ENCODE results near the gene CDV3. TPM values are rescaled to one million over a fixed set of nuclear protein-coding genes. Genes with fewer than 3 reads are reported as not detected.

The CDV3 gene
- total RNA-seq, 2 experiments from 2014 or later = 171 to 296 TPM

DNA sequence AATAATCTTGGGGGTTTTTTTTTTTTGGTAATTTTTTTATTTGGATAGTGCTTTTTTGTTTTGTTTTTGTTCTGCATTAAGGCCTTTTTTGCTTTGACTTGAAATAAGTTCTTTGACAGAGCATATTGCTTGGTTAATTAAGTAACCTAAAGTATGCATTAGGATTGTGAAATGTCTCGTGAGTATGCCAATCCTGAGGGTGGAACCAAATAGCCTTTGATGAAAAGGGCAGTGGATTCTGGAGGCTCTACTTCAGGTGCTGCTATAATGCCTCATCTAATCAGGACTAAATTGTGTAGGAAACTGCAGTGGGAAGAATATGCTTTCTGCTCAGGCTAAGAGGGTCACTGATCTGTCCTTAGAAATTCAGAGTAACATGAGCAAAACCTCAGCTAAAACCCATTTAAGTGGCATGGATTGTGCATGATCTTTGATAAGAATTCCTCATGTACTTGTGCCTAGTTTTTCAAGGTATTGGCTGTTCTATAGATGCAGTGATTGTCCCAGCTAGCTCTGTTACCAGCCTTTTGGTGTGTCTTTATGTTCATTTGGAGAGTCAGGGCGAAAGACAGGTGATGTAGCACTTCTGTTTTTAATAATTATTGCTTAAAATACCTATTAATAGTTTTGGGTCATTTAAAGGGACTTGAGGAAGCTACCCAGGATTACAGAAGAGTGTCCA, 15.4 kb downstream of the CDV3 start:
- H3K4me3 ChIP-seq (ENCODE audit: low read depth, low read length, poor library complexity, severe bottlenecking) = no peak overlapping the region
- no peaks in the 10 kb centered on the region for H3K9me2 ChIP-seq (ENCODE audit: insufficient read depth, low read length)
- TSS peak; percentile 74 for BruUV-seq (replicated peaks)
- no peak overlapping the region for H3K4me2 ChIP-seq (ENCODE audit: low read length)
- CTCF ChIA-PET (ENCODE audit: unreplicated experiment) = interaction anchor here (0.9 kb wide), 1 partner anchor 14 kb away, joined by 3 read pairs; no protein-coding TSS in a partner anchor
- POLR2A ChIA-PET = no interaction called here
- H3K79me2 ChIP-seq (ENCODE audit: insufficient read depth, low read depth, low read length) = peaks cover 51% of the 10 kb centered on the region; the same call in 1 of the 2 replicates
- intact Hi-C loops (cut with micrococcal nuclease; ENCODE audit: unreplicated experiment) = no loop called here
- no peak overlapping the region for H3K27ac ChIP-seq (ENCODE audit: low read depth, low read length, poor library complexity, severe bottlenecking)
- TF ChIP-seq EZH2phosphoT487 (IDR thresholded peaks at IDR 0.05; ENCODE audit: borderline replicate concordance, low read depth, low read length) = no peak
- peaks cover 29% of the 10 kb centered on the region; the same call in 1 of the 2 replicates for H4K20me1 ChIP-seq (ENCODE audit: insufficient read depth, low read length)
- H2AFZ ChIP-seq (ENCODE audit: low read length) = no peak overlapping the region
- H3K9me3 ChIP-seq (ENCODE audit: low read length) = no peaks in the 10 kb centered on the region
- H3K36me3 ChIP-seq (ENCODE audit: insufficient read depth, low read length) = peaks cover 71% of the 10 kb centered on the region
- no peak for DNase-seq (ENCODE audit: low spot score)
- H3K4me1 ChIP-seq (ENCODE audit: insufficient read depth, low read length, poor library complexity, severe bottlenecking) = no peaks in the 10 kb centered on the region

DNA sequence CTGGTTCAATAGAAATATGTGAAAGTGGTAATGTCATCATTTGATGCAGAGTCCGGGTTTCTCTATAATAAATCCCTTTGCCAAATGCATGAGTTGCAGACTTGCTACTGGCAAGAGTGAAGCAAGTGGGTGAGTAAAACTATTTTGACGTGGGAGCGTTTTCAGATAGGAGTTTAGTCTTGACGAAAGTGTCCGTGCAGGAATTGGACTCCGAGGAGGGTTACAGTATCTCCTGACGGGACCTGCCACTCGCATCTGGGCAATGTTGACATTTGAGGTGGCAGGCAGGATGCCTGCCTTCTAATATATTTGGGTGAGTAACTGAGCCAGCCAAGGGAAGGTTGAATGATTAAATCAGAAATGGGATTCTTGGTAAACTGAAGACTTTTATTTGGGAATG, 16.0 kb downstream of the CDV3 start:
- DNase-seq (ENCODE audit: low spot score) = no peak
- H3K27ac ChIP-seq (ENCODE audit: low read depth, low read length, poor library complexity, severe bottlenecking) = no peak overlapping the region
- no peak overlapping the region for H2AFZ ChIP-seq (ENCODE audit: low read length)
- H3K79me2 ChIP-seq (ENCODE audit: insufficient read depth, low read depth, low read length) = peaks cover 45% of the 10 kb centered on the region; the same call in 1 of the 2 replicates
- H4K20me1 ChIP-seq (ENCODE audit: insufficient read depth, low read length) = peaks cover 24% of the 10 kb centered on the region; the same call in 1 of the 2 replicates
- intact Hi-C loops (cut with micrococcal nuclease; ENCODE audit: unreplicated experiment) = no loop called here
- no peaks in the 10 kb centered on the region for H3K9me3 ChIP-seq (ENCODE audit: low read length)
- H3K4me2 ChIP-seq (ENCODE audit: low read length) = no peak overlapping the region
- POLR2A ChIA-PET = no interaction called here
- peaks cover 65% of the 10 kb centered on the region for H3K36me3 ChIP-seq (ENCODE audit: insufficient read depth, low read length)
- CTCF ChIA-PET (ENCODE audit: unreplicated experiment) = no interaction called here
- TF ChIP-seq EZH2phosphoT487 (IDR thresholded peaks at IDR 0.05; ENCODE audit: borderline replicate concordance, low read depth, low read length) = no peak
- TF ChIP-seq, protein P1, sequence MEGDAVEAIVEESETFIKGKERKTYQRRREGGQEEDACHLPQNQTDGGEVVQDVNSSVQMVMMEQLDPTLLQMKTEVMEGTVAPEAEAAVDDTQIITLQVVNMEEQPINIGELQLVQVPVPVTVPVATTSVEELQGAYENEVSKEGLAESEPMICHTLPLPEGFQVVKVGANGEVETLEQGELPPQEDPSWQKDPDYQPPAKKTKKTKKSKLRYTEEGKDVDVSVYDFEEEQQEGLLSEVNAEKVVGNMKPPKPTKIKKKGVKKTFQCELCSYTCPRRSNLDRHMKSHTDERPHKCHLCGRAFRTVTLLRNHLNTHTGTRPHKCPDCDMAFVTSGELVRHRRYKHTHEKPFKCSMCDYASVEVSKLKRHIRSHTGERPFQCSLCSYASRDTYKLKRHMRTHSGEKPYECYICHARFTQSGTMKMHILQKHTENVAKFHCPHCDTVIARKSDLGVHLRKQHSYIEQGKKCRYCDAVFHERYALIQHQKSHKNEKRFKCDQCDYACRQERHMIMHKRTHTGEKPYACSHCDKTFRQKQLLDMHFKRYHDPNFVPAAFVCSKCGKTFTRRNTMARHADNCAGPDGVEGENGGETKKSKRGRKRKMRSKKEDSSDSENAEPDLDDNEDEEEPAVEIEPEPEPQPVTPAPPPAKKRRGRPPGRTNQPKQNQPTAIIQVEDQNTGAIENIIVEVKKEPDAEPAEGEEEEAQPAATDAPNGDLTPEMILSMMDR (conservative IDR thresholded peaks at IDR 0.05; ENCODE audit: low read length) = no peak
- H3K4me3 ChIP-seq (ENCODE audit: low read depth, low read length, poor library complexity, severe bottlenecking) = no peak overlapping the region
- no peaks in the 10 kb centered on the region for H3K9me2 ChIP-seq (ENCODE audit: insufficient read depth, low read length)
- no peaks in the 10 kb centered on the region for H3K4me1 ChIP-seq (ENCODE audit: insufficient read depth, low read length, poor library complexity, severe bottlenecking)
- no TSS peak for BruUV-seq (replicated peaks)

DNA sequence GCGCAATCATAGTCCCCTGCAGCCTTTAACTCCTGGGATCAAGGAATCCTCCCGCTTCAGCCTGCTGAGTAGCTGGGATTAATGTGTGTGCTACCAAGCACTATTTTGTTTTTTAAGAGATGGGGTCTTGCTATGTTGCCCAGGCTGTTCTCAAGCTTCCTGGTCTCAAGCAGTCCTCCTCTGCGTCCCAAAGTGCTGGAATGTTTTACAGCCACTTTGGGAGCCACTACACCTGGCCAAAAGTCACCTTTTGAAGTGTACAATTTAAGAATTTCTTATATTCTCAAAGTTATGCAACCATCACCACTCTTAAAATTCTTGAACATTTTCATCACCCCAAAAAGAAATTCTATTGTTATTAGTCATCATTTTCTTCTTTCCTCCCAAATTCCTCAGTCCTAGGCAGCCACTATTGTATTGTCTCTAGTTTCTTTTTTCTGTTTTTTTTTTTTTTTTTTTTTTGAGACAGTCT, 17.8 kb downstream of the CDV3 start:
- Histone ChIP-seq H3K9me2 (ENCODE audit: insufficient read depth, low read length) (no peaks in the 10 kb centered on the region), H3K36me3 (ENCODE audit: insufficient read depth, low read length) (peaks cover 47% of the 10 kb centered on the region), H4K20me1 (ENCODE audit: insufficient read depth, low read length) (peaks cover 24% of the 10 kb centered on the region; the same call in 1 of the 2 replicates), H3K9me3 (ENCODE audit: low read length) (no peaks in the 10 kb centered on the region), H3K79me2 (ENCODE audit: insufficient read depth, low read depth, low read length) (peaks cover 29% of the 10 kb centered on the region; the same call in 1 of the 2 replicates), H3K4me3 (ENCODE audit: low read depth, low read length, poor library complexity, severe bottlenecking) (no peak overlapping the region), H2AFZ (ENCODE audit: low read length) (no peak overlapping the region), H3K27ac (ENCODE audit: low read depth, low read length, poor library complexity, severe bottlenecking) (no peak overlapping the region), H3K4me1 (ENCODE audit: insufficient read depth, low read length, poor library complexity, severe bottlenecking) (no peaks in the 10 kb centered on the region), H3K4me2 (ENCODE audit: low read length) (no peak overlapping the region)
- TF ChIP-seq EZH2phosphoT487 (IDR thresholded peaks at IDR 0.05; ENCODE audit: borderline replicate concordance, low read depth, low read length) = no peak
- TF ChIP-seq, protein P1 (conservative IDR thresholded peaks at IDR 0.05; ENCODE audit: low read length) = no peak
- POLR2A ChIA-PET = interaction anchor here (0.6 kb wide), 1 partner anchor 229 kb away, joined by 6 read pairs; no protein-coding TSS in a partner anchor
- no TSS peak for BruUV-seq (replicated peaks)
- intact Hi-C loops (cut with micrococcal nuclease; ENCODE audit: unreplicated experiment) = no loop called here
- no peak for DNase-seq (ENCODE audit: low spot score)
- CTCF ChIA-PET (ENCODE audit: unreplicated experiment) = no interaction called here
